Measurements from ENCODE around the gene FADS6. TPM values are rescaled to one million over a fixed set of nuclear protein-coding genes. Genes with fewer than 3 reads are reported as not detected.

Gene FADS6
- total RNA-seq, 1 experiment from 2014 or later, result not detected

- Histone ChIP-seq H3K27ac (ENCODE audit: low read length) (no peak overlapping the region), H3K4me1 (ENCODE audit: control insufficient read depth, insufficient read depth, low read length) (peaks cover 3% of the 10 kb centered on the region), H3K36me3 (ENCODE audit: control insufficient read depth, insufficient read depth, low read length) (no peaks in the 10 kb centered on the region), H3K9me3 (ENCODE audit: control insufficient read depth, insufficient read depth, low read depth, low read length) (no peaks in the 10 kb centered on the region), H3K27me3 (ENCODE audit: control insufficient read depth, insufficient read depth, low read length) (peaks cover 17% of the 10 kb centered on the region), H3K4me3 (ENCODE audit: low read depth in 2 of 2, low read length in 2 of 2) (no peak overlapping the region)
- CTCF ChIA-PET, result no interaction called here
- ATAC-seq (no peak), DNase-seq (ENCODE audit: low read depth, low spot score) (no peak)
- intact Hi-C loops (cut with micrococcal nuclease; ENCODE audit: unreplicated experiment) (no loop called here), in situ Hi-C loops (cut with HindIII; ENCODE audit: low pct_unique_long_range_greater_than_20kb, low sequenced_read_pairs) (no loop called here)
- BruUV-seq (replicated peaks), result no TSS peak
- no peak for TF ChIP-seq SIN3A (IDR thresholded peaks at IDR 0.05; ENCODE audit: borderline replicate concordance, insufficient read depth, low read depth, low read length)
- TF ChIP-seq CTCF (IDR thresholded peaks at IDR 0.05), result no peak
- no peak for TF ChIP-seq POLR2AphosphoS5 (IDR thresholded peaks at IDR 0.05; ENCODE audit: low read depth, low read length)
- TF ChIP-seq TCF7L2 (IDR thresholded peaks at IDR 0.05; ENCODE audit: low read depth, low read length), result no peak
- TF ChIP-seq REST (IDR thresholded peaks at IDR 0.05; ENCODE audit: insufficient read depth in 1 of 2, low read depth in 2 of 2, low read length in 1 of 2), result no peak
- POLR2A ChIA-PET, result interaction anchor here (0.6 kb wide), 1 partner anchor 12 kb away, joined by 11 read pairs; no protein-coding TSS in a partner anchor
Measured at GRCh38 chr17:74854792-74855191, 38.6 kb downstream of the FADS6 start.

- TF ChIP-seq TCF7L2 (IDR thresholded peaks at IDR 0.05; ENCODE audit: low read depth, low read length) (no peak), CTCF (IDR thresholded peaks at IDR 0.05) (no peak), POLR2AphosphoS5 (IDR thresholded peaks at IDR 0.05; ENCODE audit: low read depth, low read length) (no peak), REST (IDR thresholded peaks at IDR 0.05; ENCODE audit: insufficient read depth in 1 of 2, low read depth in 2 of 2, low read length in 1 of 2) (no peak), SIN3A (IDR thresholded peaks at IDR 0.05; ENCODE audit: borderline replicate concordance, insufficient read depth, low read depth, low read length) (no peak)
- in situ Hi-C loops (cut with HindIII; ENCODE audit: low pct_unique_long_range_greater_than_20kb, low sequenced_read_pairs) (no loop called here), intact Hi-C loops (cut with micrococcal nuclease; ENCODE audit: unreplicated experiment) (no loop called here)
- peaks cover under 1% of the 10 kb centered on the region for H3K4me1 ChIP-seq (ENCODE audit: control insufficient read depth, insufficient read depth, low read length)
- peaks cover 11% of the 10 kb centered on the region for H3K27me3 ChIP-seq (ENCODE audit: control insufficient read depth, insufficient read depth, low read length)
- H3K27ac ChIP-seq (ENCODE audit: low read length), result no peak overlapping the region
- BruUV-seq (replicated peaks), result no TSS peak
- no peaks in the 10 kb centered on the region for H3K9me3 ChIP-seq (ENCODE audit: control insufficient read depth, insufficient read depth, low read depth, low read length)
- ATAC-seq (no peak), DNase-seq (ENCODE audit: low read depth, low spot score) (no peak)
- H3K4me3 ChIP-seq (ENCODE audit: low read depth in 2 of 2, low read length in 2 of 2), result no peak overlapping the region
- ChIA-PET CTCF (interaction anchor here (1.0 kb wide), 1 partner anchor 11 kb away, joined by 3 read pairs; no protein-coding TSS in a partner anchor), POLR2A (no interaction called here)
- no peaks in the 10 kb centered on the region for H3K36me3 ChIP-seq (ENCODE audit: control insufficient read depth, insufficient read depth, low read length)
Measured at GRCh38 chr17:74853669-74854068, 39.8 kb downstream of the FADS6 start.

All from Panc1 (cell line).